GM12801 (cell line): ENCODE data around the gene MYO3B.

Experiments used
- CTCF ChIP-seq: IDR thresholded peaks from one replicate; pipeline ENCODE4 v1.5.1; 2011; ENCODE audit warnings: control low read depth; ENCODE audit not compliant: insufficient read length; ENCODE audit errors: extremely low read depth

The MYO3B gene

DNA sequence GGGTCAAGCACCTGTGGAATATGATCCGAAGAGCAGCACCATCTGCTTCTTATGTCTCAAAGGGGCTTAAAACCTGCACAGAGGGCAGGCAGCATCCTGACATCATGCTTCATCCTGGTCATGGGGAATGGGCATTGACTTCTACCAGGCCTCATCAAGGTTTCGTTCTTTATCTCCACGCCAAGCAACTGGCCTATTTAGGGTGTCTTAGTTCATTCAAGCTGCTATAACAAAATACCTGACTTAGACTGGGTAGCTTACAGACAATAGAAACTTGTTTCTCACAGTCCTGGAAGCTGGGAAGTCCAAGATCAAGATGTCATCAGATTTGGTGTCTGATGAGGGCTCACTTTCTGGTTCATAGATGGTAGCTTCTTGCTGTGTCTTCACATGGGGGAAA, 69.4 kb downstream of the MYO3B start:
- TF ChIP-seq CTCF, result no peak

- no peak for TF ChIP-seq CTCF
These were observed 70.0 kb downstream of the MYO3B start for GRCh38 chr2:170247882-170248393.

DNA sequence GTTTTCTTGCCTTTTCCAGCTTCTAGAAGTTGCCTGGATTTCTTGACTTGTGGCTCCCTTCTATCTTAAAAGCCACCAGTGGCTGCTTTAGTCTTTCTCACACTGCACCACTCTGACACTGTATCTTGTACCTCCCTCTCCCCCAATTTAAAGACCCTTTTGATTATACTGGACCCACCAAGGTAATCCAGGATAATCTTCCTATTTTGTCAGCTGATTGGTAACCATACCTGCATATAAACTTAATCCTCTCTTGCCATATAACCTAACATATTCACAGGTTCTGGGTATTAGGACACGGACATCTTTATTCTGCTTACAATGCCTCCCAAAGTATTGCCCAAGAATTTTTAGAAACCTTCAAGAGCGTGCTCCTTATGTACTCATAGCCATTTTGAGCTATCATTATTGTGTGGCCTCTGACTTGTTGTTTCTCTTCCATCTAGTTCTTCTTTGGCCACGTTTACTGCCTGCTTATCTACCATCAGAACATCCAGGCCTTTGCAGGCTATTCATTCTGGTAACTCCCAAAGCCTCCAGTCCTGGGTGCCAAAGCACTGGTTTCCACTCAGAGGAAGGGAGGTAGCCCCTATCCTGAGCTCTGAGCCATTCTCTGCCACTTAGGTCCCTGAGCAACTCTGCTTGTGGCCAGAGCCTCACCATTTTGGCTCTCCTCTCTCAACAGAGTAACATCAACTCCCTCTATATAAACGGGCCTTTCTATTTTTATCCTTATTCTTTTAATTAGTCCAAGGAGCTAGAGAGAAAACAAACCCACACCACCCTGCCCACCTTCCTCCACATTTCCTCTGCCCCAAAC, 70.8 kb downstream of the MYO3B start:
- TF ChIP-seq CTCF, result no peak

GRCh38 chr2:170249761-170250160, 71.8 kb downstream of the MYO3B start:
- no peak for TF ChIP-seq CTCF

- no peak for TF ChIP-seq CTCF
These were observed 72.6 kb downstream of the MYO3B start for GRCh38 chr2:170250584-170250983.

DNA sequence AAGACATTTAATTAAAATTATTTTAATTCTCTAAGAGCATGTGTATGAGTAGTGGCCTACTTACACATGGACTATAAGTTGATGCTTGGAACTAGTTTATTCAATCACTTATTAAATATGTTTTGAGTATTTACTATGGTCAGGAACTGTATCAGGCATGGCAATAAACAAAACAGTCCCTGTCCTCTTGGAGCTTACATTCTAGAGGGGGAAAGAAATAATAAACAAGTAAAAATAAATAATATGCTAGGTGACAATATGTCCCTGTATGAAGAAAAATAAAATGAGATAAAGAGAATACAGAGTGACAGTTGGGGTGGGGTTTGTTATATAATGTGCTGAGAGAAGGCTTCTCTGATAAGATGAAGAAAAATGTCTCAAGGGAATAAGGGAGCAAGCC, 74.5 kb downstream of the MYO3B start:
- TF ChIP-seq CTCF, result no peak

GRCh38 chr2:170253721-170254230, 75.8 kb downstream of the MYO3B start:
- TF ChIP-seq CTCF, result no peak
